Measurements from ENCODE around the gene NEUROD2. TPM values are rescaled to one million over a fixed set of nuclear protein-coding genes. Genes with fewer than 3 reads are reported as not detected.

The NEUROD2 gene
- total RNA-seq, 1 donor from 2014 or later, result not detected

- peaks cover 99% of the 10 kb centered on the region for H3K27me3 ChIP-seq (ENCODE audit: control insufficient read depth, insufficient read depth, low read length)
These were observed 7.3 kb downstream of the NEUROD2 start for GRCh38 chr17:39600288-39600996.

GRCh38 chr17:39599665-39600231, 8.0 kb downstream of the NEUROD2 start:
- TF ChIP-seq, protein P1, sequence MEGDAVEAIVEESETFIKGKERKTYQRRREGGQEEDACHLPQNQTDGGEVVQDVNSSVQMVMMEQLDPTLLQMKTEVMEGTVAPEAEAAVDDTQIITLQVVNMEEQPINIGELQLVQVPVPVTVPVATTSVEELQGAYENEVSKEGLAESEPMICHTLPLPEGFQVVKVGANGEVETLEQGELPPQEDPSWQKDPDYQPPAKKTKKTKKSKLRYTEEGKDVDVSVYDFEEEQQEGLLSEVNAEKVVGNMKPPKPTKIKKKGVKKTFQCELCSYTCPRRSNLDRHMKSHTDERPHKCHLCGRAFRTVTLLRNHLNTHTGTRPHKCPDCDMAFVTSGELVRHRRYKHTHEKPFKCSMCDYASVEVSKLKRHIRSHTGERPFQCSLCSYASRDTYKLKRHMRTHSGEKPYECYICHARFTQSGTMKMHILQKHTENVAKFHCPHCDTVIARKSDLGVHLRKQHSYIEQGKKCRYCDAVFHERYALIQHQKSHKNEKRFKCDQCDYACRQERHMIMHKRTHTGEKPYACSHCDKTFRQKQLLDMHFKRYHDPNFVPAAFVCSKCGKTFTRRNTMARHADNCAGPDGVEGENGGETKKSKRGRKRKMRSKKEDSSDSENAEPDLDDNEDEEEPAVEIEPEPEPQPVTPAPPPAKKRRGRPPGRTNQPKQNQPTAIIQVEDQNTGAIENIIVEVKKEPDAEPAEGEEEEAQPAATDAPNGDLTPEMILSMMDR (IDR thresholded peaks at IDR 0.05; ENCODE audit: insufficient read depth, low read length, poor library complexity, severe bottlenecking), result no peak
- no peaks in the 10 kb centered on the region for H3K36me3 ChIP-seq (ENCODE audit: control insufficient read depth, insufficient read depth, low read length)
- DNase-seq (ENCODE audit: low read depth), result no peak
- H3K27me3 ChIP-seq (ENCODE audit: control insufficient read depth, insufficient read depth, low read length), result peaks cover 99% of the 10 kb centered on the region
- H3K4me3 ChIP-seq (ENCODE audit: low read depth, low read length), result no peak overlapping the region

More at GRCh38 chr17:39600288-39600996, 7.3 kb downstream of the NEUROD2 start:
- H3K36me3 ChIP-seq (ENCODE audit: control insufficient read depth, insufficient read depth, low read length), result no peaks in the 10 kb centered on the region
- TF ChIP-seq, protein P1 (IDR thresholded peaks at IDR 0.05; ENCODE audit: insufficient read depth, low read length, poor library complexity, severe bottlenecking), result no peak
- no peak overlapping the region for H3K4me3 ChIP-seq (ENCODE audit: low read depth, low read length)
- DNase-seq (ENCODE audit: low read depth), result no peak

DNA sequence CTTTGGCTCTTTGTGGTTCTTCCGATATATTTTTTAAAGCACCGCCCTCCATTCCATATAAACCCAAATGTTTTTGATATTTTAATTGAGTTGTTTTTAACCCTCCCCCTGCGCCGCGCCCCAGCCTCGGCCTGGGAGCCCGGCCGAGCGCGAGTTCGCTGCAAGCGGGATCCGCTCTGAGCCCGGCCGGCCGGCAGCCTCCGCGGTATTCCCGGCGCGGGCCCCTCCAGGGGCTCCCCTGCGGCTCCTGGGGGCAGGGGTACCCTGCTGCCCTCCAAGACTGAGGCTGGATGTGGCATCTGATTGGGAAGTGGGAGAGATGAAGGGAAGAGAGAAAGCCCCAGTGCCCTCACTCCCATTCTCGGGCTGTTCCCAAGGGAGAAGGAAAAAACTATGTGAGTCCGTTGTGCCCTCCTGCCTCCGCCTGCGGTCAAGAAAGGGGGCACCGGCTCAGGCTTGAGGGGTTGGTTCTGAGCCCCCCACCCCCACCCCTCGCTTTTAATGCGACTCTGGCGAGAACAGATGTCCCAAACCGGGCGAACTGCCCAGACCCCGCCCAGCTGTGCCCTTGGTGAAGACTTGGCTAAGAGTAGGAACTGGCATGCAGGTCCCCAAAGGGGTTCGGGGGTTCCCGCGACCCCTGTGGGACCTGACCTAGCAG, 8.6 kb downstream of the NEUROD2 start:
- no peak for DNase-seq (ENCODE audit: low read depth)
- Histone ChIP-seq H3K4me3 (ENCODE audit: low read depth, low read length) (no peak overlapping the region), H3K36me3 (ENCODE audit: control insufficient read depth, insufficient read depth, low read length) (no peaks in the 10 kb centered on the region), H3K27me3 (ENCODE audit: control insufficient read depth, insufficient read depth, low read length) (peaks cover 97% of the 10 kb centered on the region)
- TF ChIP-seq, protein P1 (IDR thresholded peaks at IDR 0.05; ENCODE audit: insufficient read depth, low read length, poor library complexity, severe bottlenecking), result no peak

DNA sequence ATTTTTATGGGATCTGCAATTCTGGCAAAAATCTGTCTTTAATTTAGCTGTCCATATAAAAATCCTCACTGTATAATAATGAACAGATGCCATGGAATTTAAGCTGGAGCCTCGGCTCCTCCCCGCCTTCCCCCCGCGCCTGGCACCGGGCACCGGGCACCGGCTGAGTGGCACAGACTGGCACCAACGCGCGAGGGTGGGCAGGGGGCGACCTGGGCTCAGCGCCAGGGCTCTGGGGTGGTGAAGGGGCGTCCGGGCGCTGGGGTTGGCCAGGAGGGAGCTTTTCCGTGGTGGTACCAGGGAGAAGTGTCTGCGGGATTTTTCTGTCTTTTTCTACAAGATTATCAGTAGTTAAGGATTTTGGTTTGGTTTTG, 9.1 kb downstream of the NEUROD2 start:
- no peak for DNase-seq (ENCODE audit: low read depth)
- TF ChIP-seq, protein P1 (IDR thresholded peaks at IDR 0.05; ENCODE audit: insufficient read depth, low read length, poor library complexity, severe bottlenecking), result no peak
- no peaks in the 10 kb centered on the region for H3K36me3 ChIP-seq (ENCODE audit: control insufficient read depth, insufficient read depth, low read length)
- H3K4me3 ChIP-seq (ENCODE audit: low read depth, low read length), result no peak overlapping the region
- peaks cover 92% of the 10 kb centered on the region for H3K27me3 ChIP-seq (ENCODE audit: control insufficient read depth, insufficient read depth, low read length)

GRCh38 chr17:39598047-39598481, 9.7 kb downstream of the NEUROD2 start:
- TF ChIP-seq, protein P1 (IDR thresholded peaks at IDR 0.05; ENCODE audit: insufficient read depth, low read length, poor library complexity, severe bottlenecking), result no peak

More at GRCh38 chr17:39598047-39598481, 9.7 kb downstream of the NEUROD2 start:
- H3K4me3 ChIP-seq (ENCODE audit: low read depth, low read length), result no peak overlapping the region
- H3K36me3 ChIP-seq (ENCODE audit: control insufficient read depth, insufficient read depth, low read length), result no peaks in the 10 kb centered on the region
- peaks cover 91% of the 10 kb centered on the region for H3K27me3 ChIP-seq (ENCODE audit: control insufficient read depth, insufficient read depth, low read length)
- no peak for DNase-seq (ENCODE audit: low read depth)
